Astrocyte (in vitro differentiated cells and primary cell): ENCODE results near the gene CNTNAP2. TPM values are rescaled to one million over a fixed set of nuclear protein-coding genes. Genes with fewer than 3 reads are reported as not detected.

Experiments used
- DNase-seq: peaks from one replicate; pipeline ENCODE4 v3.0.0-alpha.2; 2010; ENCODE audit warnings: low read depth
- FAIRE-seq: peaks from 2 replicates; lab custom pipeline; 2011; peaks lifted over from hg19 to GRCh38; lab: Jason Lieb, UNC
- H2AFZ ChIP-seq: 2 replicates; pipeline ENCODE4 v1.6.0; 2012; ENCODE audit warnings: low read depth, low read length, inconsistent platforms
- H3K27ac ChIP-seq: 2 replicates; pipeline ENCODE4 v1.5.1; 2011; ENCODE audit warnings: low read depth, low read length, inconsistent platforms
- H3K27me3 ChIP-seq: 2 replicates; pipeline ENCODE4 v1.6.0; 2011; ENCODE audit warnings: low read length, inconsistent platforms; ENCODE audit not compliant: insufficient read depth
- H3K36me3 ChIP-seq: 2 replicates; pipeline ENCODE4 v1.5.1; 2011; ENCODE audit warnings: low read length, inconsistent platforms; ENCODE audit not compliant: insufficient read depth
- H3K4me1 ChIP-seq: 2 replicates; pipeline ENCODE4 v1.5.1; 2011; ENCODE audit warnings: low read length, inconsistent platforms; ENCODE audit not compliant: insufficient read depth
- H3K4me2 ChIP-seq: 2 replicates; pipeline ENCODE4 v1.6.0; 2012; ENCODE audit warnings: low read length, inconsistent platforms
- H3K4me3 ChIP-seq: 2 replicates; pipeline ENCODE4 v1.5.1; 2011; ENCODE audit warnings: low read depth, mild to moderate bottlenecking, low read length, inconsistent platforms; ENCODE audit not compliant: insufficient read depth
- H3K79me2 ChIP-seq: 2 replicates; pipeline ENCODE4 v1.6.0; 2012; ENCODE audit warnings: mild to moderate bottlenecking, low read length, inconsistent platforms; ENCODE audit not compliant: insufficient read depth
- H3K9ac ChIP-seq: 2 replicates; pipeline ENCODE4 v1.6.0; 2012; ENCODE audit warnings: mild to moderate bottlenecking, low read length, inconsistent platforms
- H3K9me3 ChIP-seq: 2 replicates; pipeline ENCODE4 v1.5.1; 2012; ENCODE audit warnings: low read depth, mild to moderate bottlenecking, low read length, inconsistent platforms; ENCODE audit not compliant: insufficient read depth
- H4K20me1 ChIP-seq: 2 replicates; pipeline ENCODE4 v1.6.0; 2012; ENCODE audit warnings: low read length, inconsistent platforms; ENCODE audit not compliant: insufficient read depth
- H3K27ac Mint-ChIP-seq: one replicate; pipeline ENCODE4 v1.8.0; 2021; ENCODE audit warnings: mild to moderate bottlenecking, mixed read lengths; ENCODE audit not compliant: unreplicated experiment
- H3K27me3 Mint-ChIP-seq: one replicate; pipeline ENCODE4 v1.8.0; 2021; ENCODE audit warnings: low read depth, mixed read lengths; ENCODE audit not compliant: unreplicated experiment
- H3K36me3 Mint-ChIP-seq: one replicate; pipeline ENCODE4 v1.8.0; 2021; ENCODE audit warnings: low read depth, mixed read lengths; ENCODE audit not compliant: unreplicated experiment
- H3K4me1 Mint-ChIP-seq: one replicate; pipeline ENCODE4 v1.8.0; 2021; ENCODE audit warnings: low read depth, mixed read lengths; ENCODE audit not compliant: unreplicated experiment
- H3K4me3 Mint-ChIP-seq: one replicate; pipeline ENCODE4 v1.8.0; 2021; ENCODE audit warnings: mild to moderate bottlenecking, moderate library complexity, mixed read lengths; ENCODE audit not compliant: unreplicated experiment
- H3K9me3 Mint-ChIP-seq: one replicate; pipeline ENCODE4 v1.8.0; 2021; ENCODE audit warnings: mild to moderate bottlenecking, mixed read lengths; ENCODE audit not compliant: unreplicated experiment
- CTCF ChIP-seq: IDR thresholded peaks from 2 replicates; pipeline ENCODE4 v1.5.1; 2011; ENCODE audit warnings: low read depth, mild to moderate bottlenecking, inconsistent platforms, low read length, moderate library complexity; ENCODE audit not compliant: insufficient read depth
- EZH2 ChIP-seq: IDR thresholded peaks from 2 replicates; pipeline ENCODE4 v1.6.1; 2012; ENCODE audit warnings: mild to moderate bottlenecking, low read length, inconsistent platforms; ENCODE audit not compliant: insufficient read depth
- total RNA-seq: library from RNA; stranded (reverse); gene quantifications from 2 replicates; pipeline ENCODE4 v1.2.1, GENCODE V29; 2021

Gene CNTNAP2
- total RNA-seq, 1 donor from 2014 or later: 20.0 TPM

GRCh38 chr7:146510088-146510680 lies 393.6 kb downstream of the CNTNAP2 start:
- Mint-ChIP-seq H3K27ac (no peak overlapping the region), H3K4me3 (no peak overlapping the region), H3K27me3 (no peaks in the 10 kb centered on the region), H3K36me3 (no peaks in the 10 kb centered on the region), H3K9me3 (peaks cover 9% of the 10 kb centered on the region), H3K4me1 (no peaks in the 10 kb centered on the region)
- Histone ChIP-seq H3K9me3 (peaks cover 9% of the 10 kb centered on the region), H3K4me1 (no peaks in the 10 kb centered on the region), H4K20me1 (no peaks in the 10 kb centered on the region), H3K36me3 (no peaks in the 10 kb centered on the region), H3K27me3 (no peaks in the 10 kb centered on the region), H2AFZ (no peak overlapping the region), H3K4me3 (no peak overlapping the region), H3K79me2 (no peaks in the 10 kb centered on the region), H3K4me2 (no peak overlapping the region), H3K27ac (no peak overlapping the region), H3K9ac (no peak overlapping the region)
- DNase-seq: no peak
- TF ChIP-seq EZH2 (no peak), CTCF (no peak)
- FAIRE-seq: no peak

GRCh38 chr7:146514304-146514703 lies 397.7 kb downstream of the CNTNAP2 start:
- no peaks in the 10 kb centered on the region for H3K36me3 Mint-ChIP-seq
- Histone ChIP-seq H3K27ac (no peak overlapping the region), H3K4me1 (no peaks in the 10 kb centered on the region), H3K36me3 (no peaks in the 10 kb centered on the region), H3K9ac (no peak overlapping the region), H3K9me3 (peaks cover 3% of the 10 kb centered on the region), H3K4me3 (no peak overlapping the region), H4K20me1 (no peaks in the 10 kb centered on the region), H3K27me3 (no peaks in the 10 kb centered on the region), H3K4me2 (no peak overlapping the region), H3K79me2 (no peaks in the 10 kb centered on the region), H2AFZ (no peak overlapping the region)
- DNase-seq (no peak), FAIRE-seq (no peak)
- H3K9me3 Mint-ChIP-seq: peaks cover 5% of the 10 kb centered on the region
- H3K4me1 Mint-ChIP-seq: no peaks in the 10 kb centered on the region
- H3K27ac Mint-ChIP-seq: no peak overlapping the region
- no peaks in the 10 kb centered on the region for H3K27me3 Mint-ChIP-seq
- no peak overlapping the region for H3K4me3 Mint-ChIP-seq
- TF ChIP-seq CTCF (no peak), EZH2 (no peak)

- FAIRE-seq (no peak), DNase-seq (no peak)
- TF ChIP-seq CTCF (no peak), EZH2 (no peak)
- Histone ChIP-seq H3K36me3 (no peaks in the 10 kb centered on the region), H3K4me2 (no peak overlapping the region), H3K9me3 (no peaks in the 10 kb centered on the region), H3K4me3 (no peak overlapping the region), H3K27ac (no peak overlapping the region), H4K20me1 (no peaks in the 10 kb centered on the region), H3K79me2 (no peaks in the 10 kb centered on the region), H3K4me1 (no peaks in the 10 kb centered on the region), H2AFZ (no peak overlapping the region), H3K9ac (no peak overlapping the region), H3K27me3 (no peaks in the 10 kb centered on the region)
- Mint-ChIP-seq H3K4me1 (peaks cover 1% of the 10 kb centered on the region), H3K27me3 (no peaks in the 10 kb centered on the region), H3K4me3 (no peak overlapping the region), H3K27ac (no peak overlapping the region), H3K9me3 (no peaks in the 10 kb centered on the region), H3K36me3 (no peaks in the 10 kb centered on the region)
Observed at GRCh38 chr7:146528581-146528980, 412.0 kb downstream of the CNTNAP2 start.
